SH-SY5Y (cell line): ENCODE results near the gene CYP27C1.

Experiments used
- GATA2 ChIP-seq: IDR thresholded peaks from 2 replicates; pipeline ENCODE4 v1.6.1; 2011; ENCODE audit warnings: mild to moderate bottlenecking, low read depth, low read length
- GATA3 ChIP-seq: IDR thresholded peaks from 2 replicates; pipeline ENCODE4 v1.6.1; 2011; ENCODE audit warnings: low read depth, mild to moderate bottlenecking, low read length, moderate library complexity

Gene CYP27C1

GRCh38 chr2:127173057-127173456, 47.0 kb downstream of the CYP27C1 start:
- TF ChIP-seq GATA2 (no peak), GATA3 (no peak)

- TF ChIP-seq GATA3 (no peak), GATA2 (no peak)
These were observed 47.8 kb downstream of the CYP27C1 start for GRCh38 chr2:127172306-127172705.

- TF ChIP-seq GATA2 (no peak), GATA3 (no peak)
These were observed 49.5 kb downstream of the CYP27C1 start for GRCh38 chr2:127170452-127171197.

- TF ChIP-seq GATA2 (no peak), GATA3 (no peak)
These were observed 50.1 kb downstream of the CYP27C1 start for GRCh38 chr2:127170021-127170420.

- TF ChIP-seq GATA3 = no peak
- no peak for TF ChIP-seq GATA2
These were observed 50.9 kb downstream of the CYP27C1 start for GRCh38 chr2:127169066-127169660.

- no peak for TF ChIP-seq GATA3
- TF ChIP-seq GATA2 = no peak
These were observed 53.8 kb downstream of the CYP27C1 start for GRCh38 chr2:127166231-127166860.

GRCh38 chr2:127165539-127165935, 54.6 kb downstream of the CYP27C1 start:
- TF ChIP-seq GATA2 (no peak), GATA3 (no peak)

GRCh38 chr2:127164761-127165538, 55.1 kb downstream of the CYP27C1 start:
- no peak for TF ChIP-seq GATA2
- no peak for TF ChIP-seq GATA3

GRCh38 chr2:127163921-127164320, 56.2 kb downstream of the CYP27C1 start:
- no peak for TF ChIP-seq GATA3
- TF ChIP-seq GATA2 = no peak

GRCh38 chr2:127162261-127163089, 57.6 kb downstream of the CYP27C1 start:
- TF ChIP-seq GATA3 (no peak), GATA2 (no peak)

GRCh38 chr2:127161176-127162136, 58.6 kb downstream of the CYP27C1 start:
- no peak for TF ChIP-seq GATA2
- no peak for TF ChIP-seq GATA3

- TF ChIP-seq GATA3 = no peak
- no peak for TF ChIP-seq GATA2
These were observed 59.4 kb downstream of the CYP27C1 start for GRCh38 chr2:127160676-127161075.

GRCh38 chr2:127159543-127159942, 60.6 kb downstream of the CYP27C1 start:
- no peak for TF ChIP-seq GATA3
- TF ChIP-seq GATA2 = no peak

- TF ChIP-seq GATA3 (no peak), GATA2 (no peak)
These were observed 61.3 kb downstream of the CYP27C1 start for GRCh38 chr2:127158614-127159290.
